Gastroesophageal sphincter (tissue), 4 donors: Measurements from ENCODE around the gene IL13. TPM values are rescaled to one million over a fixed set of nuclear protein-coding genes. Genes with fewer than 3 reads are reported as not detected.

Experiments used
- ATAC-seq: fragments of 150-250 bp; one replicate; pipeline ENCODE4 v1.9.1; 2016; ENCODE audit warnings: mild to moderate bottlenecking, moderate library complexity
- H3K27ac ChIP-seq, 4 donors: fragments of 200-600 bp; sonication (generic) in 3 of 4; 1 replicate in 3 of 4; 2 replicates in 1 of 4; pipeline ENCODE4 v1.5.1; 2016 to 2019
- H3K27me3 ChIP-seq: fragments of 200-600 bp; sonication (generic); one replicate; pipeline ENCODE4 v1.5.1; 2019
- H3K36me3 ChIP-seq, 2 donors: fragments of 200-600 bp; sonication (generic); one replicate each; pipeline ENCODE4 v1.5.1; 2019; ENCODE audit warnings: control low read depth in 1 of 2
- H3K4me1 ChIP-seq, 3 donors: fragments of 200-600 bp; sonication (generic); 1 replicate in 2 of 3; 2 replicates in 1 of 3; pipeline ENCODE4 v1.5.1; 2016 to 2019; ENCODE audit warnings: control low read depth in 2 of 3
- H3K4me3 ChIP-seq, 2 donors: fragments of 200-600 bp; sonication (generic); one replicate each; pipeline ENCODE4 v1.5.1; 2019; ENCODE audit warnings: mild to moderate bottlenecking in 1 of 2, moderate library complexity in 1 of 2
- H3K9me3 ChIP-seq, 3 donors: fragments of 200-600 bp; sonication (generic); one replicate each; pipeline ENCODE4 v1.5.1; 2017 to 2019; ENCODE audit warnings: control low read depth in 2 of 3
- CTCF ChIP-seq, 4 experiments: fragments of 200-600 bp in 2 of 4; fragments of 450-650 bp in 2 of 4; sonication (generic) in 1 of 4; IDR thresholded peaks; one replicate each; pipeline ENCODE4 v1.5.1; 2017 to 2019; ENCODE audit warnings: antibody characterized with exemption in 4 of 4, mild to moderate bottlenecking in 2 of 4, moderate library complexity in 2 of 4
- EP300 ChIP-seq: sonication (generic); formaldehyde crosslinking; IDR thresholded peaks from one replicate; pipeline ENCODE4 v1.6.1; 2017; ENCODE audit warnings: antibody characterized with exemption, mild to moderate bottlenecking
- POLR2A ChIP-seq, 2 donors: fragments of 450-650 bp; IDR thresholded peaks; one replicate each; pipeline ENCODE4 v1.6.1; 2017; ENCODE audit warnings: antibody characterized with exemption in 2 of 2, mild to moderate bottlenecking in 2 of 2, moderate library complexity in 1 of 2
- POLR2AphosphoS5 ChIP-seq: sonication (generic); formaldehyde crosslinking; IDR thresholded peaks from one replicate; pipeline ENCODE4 v1.6.1; 2017; ENCODE audit warnings: antibody characterized with exemption
- WGBS, 2 donors: methylation state at CpG; one replicate each; pipeline ENCODE4 v1.1.5; 2018; ENCODE audit warnings: low coverage in 1 of 2; 5-methylcytosine and 5-hydroxymethylcytosine counted together
- total RNA-seq, 4 donors: library from RNA; depleted of rRNA; stranded (reverse); fragments of >200 nt; gene quantifications; one replicate each; pipeline ENCODE4 v1.1.0, GENCODE V29; 2016

Gene IL13
- total RNA-seq, 4 donors from 2014 or later = not detected

GRCh38 chr5:132667309-132667708 is 9.3 kb downstream of the IL13 start:
- Histone ChIP-seq H3K9me3 (no peaks in the 10 kb centered on the region), H3K27me3 (no peaks in the 10 kb centered on the region), H3K27ac (no peak overlapping the region), H3K36me3 (no peaks in the 10 kb centered on the region), H3K4me3 (no peak overlapping the region), H3K4me1 (no peaks in the 10 kb centered on the region)
- ATAC-seq = no peak
- TF ChIP-seq EP300 (no peak), POLR2A (IDR thresholded peaks at IDR 0.05) (no peak), POLR2AphosphoS5 (no peak), CTCF (IDR thresholded peaks at IDR 0.05) (no peak)
- WGBS, 2 donors = 92 to 93% methylated on average over 4 to 8 of the region's 10 CpGs

GRCh38 chr5:132667761-132668705 is 10.1 kb downstream of the IL13 start:
- WGBS, 2 donors = 40 to 67% methylated on average over 1 to 3 of the region's 22 CpGs
- Histone ChIP-seq H3K27ac (no peak overlapping the region), H3K4me3 (no peak overlapping the region), H3K9me3 (no peaks in the 10 kb centered on the region), H3K4me1 (no peaks in the 10 kb centered on the region), H3K27me3 (no peaks in the 10 kb centered on the region), H3K36me3 (no peaks in the 10 kb centered on the region)
- ATAC-seq = no peak
- TF ChIP-seq CTCF (IDR thresholded peaks at IDR 0.05) (no peak), POLR2A (IDR thresholded peaks at IDR 0.05) (no peak), POLR2AphosphoS5 (no peak), EP300 (no peak)

- Histone ChIP-seq H3K27me3 (no peaks in the 10 kb centered on the region), H3K9me3 (no peaks in the 10 kb centered on the region), H3K36me3 (no peaks in the 10 kb centered on the region), H3K27ac (no peak overlapping the region), H3K4me3 (no peak overlapping the region), H3K4me1 (no peaks in the 10 kb centered on the region)
- no peak for ATAC-seq
- TF ChIP-seq CTCF (IDR thresholded peaks at IDR 0.05) = no peak
- TF ChIP-seq POLR2A (IDR thresholded peaks at IDR 0.05) = no peak
- TF ChIP-seq POLR2AphosphoS5 = no peak
- TF ChIP-seq EP300 = no peak
- WGBS, 2 donors = 74 to 80% methylated on average over 2 to 6 of the region's 14 CpGs
Measured at GRCh38 chr5:132668706-132669454, 10.9 kb downstream of the IL13 start.

GRCh38 chr5:132669455-132669820 is 11.5 kb downstream of the IL13 start:
- TF ChIP-seq CTCF (IDR thresholded peaks at IDR 0.05) (no peak), POLR2AphosphoS5 (no peak), EP300 (no peak)
- Histone ChIP-seq H3K36me3 (no peaks in the 10 kb centered on the region), H3K4me3 (no peak overlapping the region), H3K9me3 (no peaks in the 10 kb centered on the region), H3K4me1 (peaks cover 0 to 4% (median 0%) of the 10 kb centered on the region in 3 donors), H3K27ac (no peak overlapping the region), H3K27me3 (no peaks in the 10 kb centered on the region)
- ATAC-seq = no peak
- WGBS, 2 donors = 50 to 70% methylated on average over 2 of the region's 7 CpGs
